CD14-positive monocyte (primary cell): ENCODE results near the gene SLC17A4. TPM values are rescaled to one million over a fixed set of nuclear protein-coding genes. Genes with fewer than 3 reads are reported as not detected.

ENCODE experiments used
- DNase-seq, 3 donors: peaks; one replicate each; pipeline ENCODE4 v3.0.0-alpha.2; 2011 to 2022
- H2AFZ ChIP-seq: 2 replicates; pipeline ENCODE4 v1.6.0; 2012; ENCODE audit warnings: mild to moderate bottlenecking, low read depth, low read length, inconsistent platforms; ENCODE audit not compliant: insufficient read depth, poor library complexity, severe bottlenecking
- H3K27ac ChIP-seq, 2 donors: 1 replicate in 1 of 2; 2 replicates in 1 of 2; pipeline ENCODE4 v1.5.1; 2012 to 2013; ENCODE audit warnings: low read length in 2 of 2, control low read depth in 1 of 2, inconsistent platforms in 1 of 2, low read depth in 1 of 2, mild to moderate bottlenecking in 1 of 2
- H3K27me3 ChIP-seq, 2 donors: one replicate each; pipeline versions ENCODE4 v1.6.0 to v1.6.1; 2011 to 2013; ENCODE audit warnings: low read length in 2 of 2; ENCODE audit not compliant: control insufficient read depth in 2 of 2, insufficient read depth in 2 of 2
- H3K36me3 ChIP-seq, 2 donors: replicated peaks in 1 of 2; 1 replicate in 1 of 2; 2 replicates in 1 of 2; pipeline versions ENCODE4 v1.5.1 to v1.6.1; 2012 to 2013; ENCODE audit warnings: low read length in 2 of 2, control low read depth in 1 of 2, inconsistent platforms in 1 of 2, mild to moderate bottlenecking in 1 of 2; ENCODE audit not compliant: insufficient read depth in 2 of 2, control insufficient read depth in 1 of 2
- H3K4me1 ChIP-seq, 2 donors: 1 replicate in 1 of 2; 2 replicates in 1 of 2; pipeline versions ENCODE4 v1.5.1 to v1.6.1; 2012 to 2013; ENCODE audit warnings: low read length in 2 of 2, control low read depth in 1 of 2, inconsistent platforms in 1 of 2, mild to moderate bottlenecking in 1 of 2, moderate library complexity in 1 of 2; ENCODE audit not compliant: insufficient read depth in 2 of 2, control insufficient read depth in 1 of 2
- H3K4me2 ChIP-seq: replicated peaks from 2 replicates; pipeline ENCODE3; 2012; ENCODE audit warnings: low read length, moderate library complexity, mild to moderate bottlenecking; ENCODE audit not compliant: poor library complexity, severe bottlenecking; ENCODE audit errors: extremely low read depth
- H3K4me3 ChIP-seq, 3 experiments: fragments of 200-600 bp in 1 of 3; sonication (generic) in 1 of 3; replicated peaks in 1 of 3; 1 replicate in 2 of 3; 2 replicates in 1 of 3; pipeline ENCODE4 v1.5.1; 2011 to 2013; ENCODE audit warnings: low read length in 3 of 3, mild to moderate bottlenecking in 3 of 3, control low read depth in 2 of 3, low read depth in 2 of 3, inconsistent platforms in 1 of 3, moderate library complexity in 1 of 3
- H3K79me2 ChIP-seq: 2 replicates; pipeline ENCODE4 v1.6.0; 2012; ENCODE audit warnings: mild to moderate bottlenecking, control low read depth, inconsistent platforms, low read length, moderate library complexity; ENCODE audit not compliant: insufficient read depth
- H3K9ac ChIP-seq: 2 replicates; pipeline ENCODE4 v1.6.0; 2017; ENCODE audit warnings: low read length, mild to moderate bottlenecking; ENCODE audit not compliant: insufficient read depth, poor library complexity, severe bottlenecking
- H3K9me3 ChIP-seq, 2 donors: replicated peaks in 1 of 2; 1 replicate in 1 of 2; 2 replicates in 1 of 2; pipeline versions ENCODE4 v1.5.1 to v1.6.1; 2012 to 2013; ENCODE audit warnings: low read length in 2 of 2, control low read depth in 1 of 2; ENCODE audit not compliant: control insufficient read depth in 1 of 2, insufficient read depth in 1 of 2
- H4K20me1 ChIP-seq: 2 replicates; pipeline ENCODE4 v1.6.0; 2012; ENCODE audit warnings: mild to moderate bottlenecking, low read length, control low read depth, moderate library complexity; ENCODE audit not compliant: insufficient read depth
- H3K27ac Mint-ChIP-seq, 7 donors: one replicate each; pipeline ENCODE4 v1.8.0; 2020; ENCODE audit warnings: mild to moderate bottlenecking in 7 of 7, mixed read lengths in 7 of 7, moderate library complexity in 6 of 7, inconsistent platforms in 2 of 7
- H3K27me3 Mint-ChIP-seq, 3 donors: one replicate each; pipeline ENCODE4 v1.8.0; 2021 to 2022; ENCODE audit warnings: low read depth in 3 of 3, mild to moderate bottlenecking in 3 of 3, mixed read lengths in 3 of 3, moderate library complexity in 3 of 3, inconsistent platforms in 1 of 3
- H3K36me3 Mint-ChIP-seq, 2 donors: one replicate each; pipeline ENCODE4 v1.8.0; 2020; ENCODE audit warnings: mixed read lengths in 2 of 2, inconsistent platforms in 1 of 2, mild to moderate bottlenecking in 1 of 2
- H3K4me1 Mint-ChIP-seq: one replicate; pipeline ENCODE4 v1.8.0; 2020; ENCODE audit warnings: mild to moderate bottlenecking, mixed read lengths
- H3K4me3 Mint-ChIP-seq, 2 donors: one replicate each; pipeline ENCODE4 v1.8.0; 2020; ENCODE audit warnings: mild to moderate bottlenecking in 2 of 2, mixed read lengths in 2 of 2, moderate library complexity in 1 of 2
- H3K9me3 Mint-ChIP-seq, 7 donors: one replicate each; pipeline ENCODE4 v1.8.0; 2020 to 2022; ENCODE audit warnings: mixed read lengths in 7 of 7, mild to moderate bottlenecking in 6 of 7, moderate library complexity in 6 of 7, inconsistent platforms in 2 of 7
- WGBS: methylation state at CpG from one replicate; pipeline ENCODE4 v1.1.5; 2013; ENCODE audit warnings: missing lambda C conversion rate; ENCODE audit not compliant: insufficient coverage; 5-methylcytosine and 5-hydroxymethylcytosine counted together
- intact Hi-C, 2 donors: fragments of 100-400 bp; cut with micrococcal nuclease; formaldehyde crosslinking; loops; one replicate each; pipeline versions ENCODE4 v1.15.0 to v1.15.1; 2023
- polyA plus RNA-seq, 3 donors: library from polyadenylated mRNA; depleted of rRNA in 1 of 3; unstranded in 2 of 3; stranded (reverse) in 1 of 3; fragments of 300-500 nt in 2 of 3; fragments of >200 nt in 1 of 3; fragmentation: Illumina TruSeq in 2 of 3; gene quantifications; 1 replicate in 2 of 3; 2 replicates in 1 of 3; pipeline ENCODE4 v1.2.3, GENCODE V29; 2012 to 2021
- TF ChIP-seq, protein P1 (sequence below): fragments of 200-600 bp; IDR thresholded peaks from one replicate; pipeline ENCODE4 v1.8.0; 2022; ENCODE audit warnings: antibody characterized with exemption, mild to moderate bottlenecking

Gene SLC17A4
- polyA plus RNA-seq, 3 donors = not detected

GRCh38 chr6:25746968-25747367 is 7.6 kb upstream of the SLC17A4 start:
- Mint-ChIP-seq H3K4me1 (peaks cover 4% of the 10 kb centered on the region), H3K4me3 (no peak overlapping the region), H3K9me3 (peaks cover 0 to 5% (median under 1%) of the 10 kb centered on the region in 7 donors), H3K36me3 (no peaks in the 10 kb centered on the region), H3K27me3 (peaks cover 0 to 1% (median 0%) of the 10 kb centered on the region in 3 donors), H3K27ac (peak overlapping the region in 1 of 7 donors; percentile 42)
- Histone ChIP-seq H3K27me3 (no peaks in the 10 kb centered on the region), H3K4me2 (no peak overlapping the region), H3K79me2 (no peaks in the 10 kb centered on the region), H3K27ac (no peak overlapping the region), H3K4me1 (peaks cover 0 to 5% of the 10 kb centered on the region in 2 donors), H4K20me1 (no peaks in the 10 kb centered on the region), H3K36me3 (no peaks in the 10 kb centered on the region), H2AFZ (no peak overlapping the region), H3K9ac (no peak overlapping the region), H3K9me3 (peaks cover 1% of the 10 kb centered on the region in 2 donors), H3K4me3 (no peak overlapping the region)
- no peak for DNase-seq
- no CpG with 5 or more reads among the region's 1 CpG for WGBS
- intact Hi-C loops = no loop called here
- TF ChIP-seq, protein P1, sequence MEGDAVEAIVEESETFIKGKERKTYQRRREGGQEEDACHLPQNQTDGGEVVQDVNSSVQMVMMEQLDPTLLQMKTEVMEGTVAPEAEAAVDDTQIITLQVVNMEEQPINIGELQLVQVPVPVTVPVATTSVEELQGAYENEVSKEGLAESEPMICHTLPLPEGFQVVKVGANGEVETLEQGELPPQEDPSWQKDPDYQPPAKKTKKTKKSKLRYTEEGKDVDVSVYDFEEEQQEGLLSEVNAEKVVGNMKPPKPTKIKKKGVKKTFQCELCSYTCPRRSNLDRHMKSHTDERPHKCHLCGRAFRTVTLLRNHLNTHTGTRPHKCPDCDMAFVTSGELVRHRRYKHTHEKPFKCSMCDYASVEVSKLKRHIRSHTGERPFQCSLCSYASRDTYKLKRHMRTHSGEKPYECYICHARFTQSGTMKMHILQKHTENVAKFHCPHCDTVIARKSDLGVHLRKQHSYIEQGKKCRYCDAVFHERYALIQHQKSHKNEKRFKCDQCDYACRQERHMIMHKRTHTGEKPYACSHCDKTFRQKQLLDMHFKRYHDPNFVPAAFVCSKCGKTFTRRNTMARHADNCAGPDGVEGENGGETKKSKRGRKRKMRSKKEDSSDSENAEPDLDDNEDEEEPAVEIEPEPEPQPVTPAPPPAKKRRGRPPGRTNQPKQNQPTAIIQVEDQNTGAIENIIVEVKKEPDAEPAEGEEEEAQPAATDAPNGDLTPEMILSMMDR = no peak

GRCh38 chr6:25747477-25747876 is 7.1 kb upstream of the SLC17A4 start:
- no peak for DNase-seq
- H3K36me3 ChIP-seq = no peaks in the 10 kb centered on the region
- no peaks in the 10 kb centered on the region for H3K27me3 ChIP-seq
- no CpG with 5 or more reads among the region's 2 CpGs for WGBS
- no peaks in the 10 kb centered on the region for H3K9me3 ChIP-seq
- H3K4me1 Mint-ChIP-seq = peaks cover 4% of the 10 kb centered on the region
- peaks cover 0 to 1% (median 0%) of the 10 kb centered on the region in 3 donors for H3K27me3 Mint-ChIP-seq
- no peak overlapping the region for H3K4me3 Mint-ChIP-seq
- no peaks in the 10 kb centered on the region for H3K9me3 Mint-ChIP-seq
- H3K27ac Mint-ChIP-seq = no peak overlapping the region
- no peak overlapping the region for H3K4me3 ChIP-seq
- intact Hi-C loops = no loop called here
- H2AFZ ChIP-seq = no peak overlapping the region
- no peaks in the 10 kb centered on the region for H3K36me3 Mint-ChIP-seq
- TF ChIP-seq, protein P1 = no peak
- no peaks in the 10 kb centered on the region for H4K20me1 ChIP-seq
- H3K4me1 ChIP-seq = peaks cover 0 to 5% of the 10 kb centered on the region in 2 donors
- H3K9ac ChIP-seq = no peak overlapping the region
- H3K27ac ChIP-seq = no peak overlapping the region
- no peak overlapping the region for H3K4me2 ChIP-seq
- no peaks in the 10 kb centered on the region for H3K79me2 ChIP-seq
